GM18519 (cell line): ENCODE data around the gene ROBO1.
"Not testable (repeated sequence)": the region's sequence is repeated elsewhere in the genome, so short reads cannot be mapped to it uniquely, and the experiment has no call there.

Source experiments
- ATAC-seq: cut with Tn5 transposase; IDR thresholded peaks from one replicate; pipeline ENCODE4 v1.9.1; 2021; ENCODE audit warnings: mild to moderate bottlenecking, moderate library complexity; ENCODE audit not compliant: unreplicated experiment, low FRiP score

ROBO1 gene

DNA sequence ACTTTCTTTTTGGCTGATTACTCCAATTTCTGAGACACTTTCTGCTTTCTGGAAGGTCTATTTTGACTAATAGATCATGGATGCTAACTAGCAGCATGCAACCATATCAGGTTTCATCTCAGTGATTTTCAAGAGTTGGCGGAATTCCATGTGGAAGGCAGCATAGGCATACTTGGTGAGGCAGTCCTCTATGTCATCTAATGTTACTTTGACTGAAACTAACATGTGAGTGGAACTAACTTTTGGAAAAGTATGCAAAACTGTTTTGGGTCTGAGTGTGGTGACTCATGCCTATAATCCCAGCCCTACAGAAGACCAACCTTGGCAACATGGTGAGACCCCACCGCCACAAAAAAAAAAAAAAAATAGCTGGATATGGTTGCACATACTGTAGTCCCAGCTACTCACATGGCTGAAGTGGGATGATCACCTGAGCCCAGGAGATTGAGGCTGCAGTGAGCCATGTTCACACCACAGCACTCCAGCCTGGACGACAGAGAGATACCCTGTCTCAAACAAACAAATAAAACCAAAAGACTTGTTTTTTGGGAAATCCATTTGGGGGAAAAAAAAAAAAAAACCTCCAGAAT, 1033.7 kb downstream of the ROBO1 start:
- ATAC-seq, result no peak

DNA sequence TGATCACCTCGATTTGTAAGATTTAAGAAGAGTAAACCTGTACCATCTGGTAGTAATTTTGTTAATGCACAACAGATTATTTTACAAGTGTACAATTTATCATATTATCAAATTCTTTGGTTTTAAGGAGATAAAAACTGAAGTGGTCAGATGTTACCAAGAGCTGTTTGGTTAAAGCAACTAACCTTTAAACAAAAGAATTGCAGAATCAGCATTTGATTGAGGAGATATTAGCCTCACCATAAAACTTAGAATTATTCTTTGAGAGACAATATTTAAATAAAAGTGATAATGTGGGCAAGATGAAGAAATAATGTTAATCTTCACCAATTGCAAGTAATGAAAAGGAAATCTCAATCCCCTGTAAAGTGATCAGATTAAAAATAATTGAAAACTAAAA, 1034.9 kb downstream of the ROBO1 start:
- ATAC-seq, result no peak

DNA sequence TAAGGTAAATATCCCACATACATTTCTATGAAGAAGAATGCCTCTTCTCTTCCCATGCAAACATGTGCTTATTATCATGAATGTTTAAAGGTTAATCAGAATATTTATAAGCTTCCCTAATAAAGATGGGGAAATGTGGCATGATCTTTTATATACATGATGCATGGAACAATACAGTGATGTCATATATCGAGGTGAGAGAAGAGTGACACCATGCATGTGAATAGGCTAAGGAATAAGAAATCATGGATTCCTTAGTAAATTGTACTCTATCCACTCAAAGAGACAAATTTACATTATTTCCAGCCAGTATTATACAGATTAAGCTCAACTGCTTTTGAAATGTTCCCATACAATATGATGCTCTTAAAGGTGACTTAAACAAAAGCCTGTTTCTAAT, 1035.3 kb downstream of the ROBO1 start:
- ATAC-seq, result no peak

DNA sequence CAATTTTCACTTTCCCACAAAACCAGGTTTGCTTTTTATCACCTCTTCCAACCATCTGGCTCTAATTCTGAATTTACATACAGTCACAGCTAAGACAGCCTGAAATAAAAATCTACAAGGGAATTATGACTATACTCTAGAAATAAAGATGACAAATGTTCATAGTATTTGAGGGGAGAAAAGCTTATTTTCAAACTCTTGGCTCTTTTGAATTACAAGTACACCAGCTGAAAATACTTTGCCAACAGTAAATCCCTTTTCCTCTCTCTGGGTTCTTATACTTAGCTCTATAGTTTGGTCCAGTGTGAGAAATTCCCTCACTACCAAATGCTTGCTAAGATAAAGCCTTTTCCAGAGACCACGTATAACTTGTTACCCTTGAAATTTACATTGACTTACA, 1037.9 kb downstream of the ROBO1 start:
- no peak for ATAC-seq

DNA sequence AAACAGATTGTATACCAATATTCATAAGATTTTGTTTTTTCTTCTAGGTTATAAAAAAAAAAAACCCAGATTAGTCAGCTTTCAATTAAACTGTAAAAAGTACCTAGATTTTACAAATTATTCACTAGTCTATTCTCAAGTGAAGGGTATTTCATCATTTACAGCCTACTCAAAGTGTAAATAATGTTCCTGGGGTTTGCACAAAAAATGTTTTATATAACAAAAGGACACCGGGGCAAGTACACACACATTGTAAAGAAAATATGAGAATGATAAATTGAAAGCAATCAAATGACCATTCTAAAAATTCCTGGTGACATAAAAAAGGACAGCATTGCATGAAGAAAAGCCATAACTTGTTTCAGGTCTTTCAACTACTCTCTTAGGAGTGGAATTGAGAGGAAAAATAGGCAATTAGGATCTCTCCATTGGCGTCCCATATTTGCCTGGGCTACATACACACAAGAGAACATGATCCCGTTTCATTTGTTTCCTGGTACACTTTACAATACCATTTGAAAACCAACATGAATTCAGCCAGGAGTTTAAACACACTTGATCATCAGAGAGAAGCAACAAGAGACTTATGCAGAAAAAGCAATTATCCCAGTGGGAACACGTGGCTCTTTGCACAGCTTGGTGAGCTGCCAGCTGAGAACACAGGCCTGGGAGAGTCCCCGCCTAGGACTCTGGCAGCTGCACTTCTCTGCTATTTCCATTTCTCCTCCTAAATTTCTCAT, 1039.2 kb downstream of the ROBO1 start:
- no peak for ATAC-seq

DNA sequence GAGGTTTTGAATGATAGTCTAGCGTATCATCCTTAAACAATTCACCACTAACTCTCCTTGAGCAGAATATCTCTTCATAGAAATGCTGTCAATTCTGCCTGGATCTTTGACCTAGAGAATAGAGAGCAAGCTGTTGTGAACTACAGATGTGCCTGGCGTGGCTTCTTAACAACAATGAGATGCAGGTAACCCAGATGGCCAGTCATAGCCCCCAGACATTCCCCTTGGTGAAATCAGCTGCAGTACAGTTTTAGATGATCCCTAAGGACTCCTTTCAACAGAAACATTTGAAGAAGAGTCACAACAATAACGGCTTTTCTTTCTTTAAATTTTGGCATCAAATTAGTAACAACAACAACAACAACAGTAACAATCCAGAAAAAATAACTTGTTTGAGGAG, 1041.3 kb downstream of the ROBO1 start:
- no peak for ATAC-seq

DNA sequence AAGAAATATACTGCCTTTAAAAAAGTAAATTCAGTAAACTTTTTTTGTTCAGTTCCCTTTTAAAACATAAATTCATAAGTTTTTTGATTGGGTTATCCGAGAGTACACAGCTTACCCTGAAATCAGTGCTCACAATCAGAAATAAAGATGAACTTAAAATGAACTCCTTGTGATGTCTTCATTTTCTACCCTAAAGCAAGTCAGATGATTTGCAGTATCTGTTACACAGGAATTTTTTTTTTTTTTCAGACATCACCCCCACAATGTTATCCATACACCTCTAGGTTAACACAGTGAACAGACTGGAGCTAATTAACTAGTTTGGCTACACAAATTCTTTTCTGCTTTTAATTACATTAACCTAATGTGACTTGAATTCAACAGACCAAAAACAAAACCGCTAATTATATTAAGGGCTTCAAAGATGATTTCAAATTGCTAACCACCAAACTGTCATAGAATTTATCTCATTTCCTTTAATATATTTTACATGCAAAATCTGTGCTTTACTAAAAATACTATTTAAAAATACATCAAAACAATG, 1042.0 kb downstream of the ROBO1 start:
- ATAC-seq, result no peak

DNA sequence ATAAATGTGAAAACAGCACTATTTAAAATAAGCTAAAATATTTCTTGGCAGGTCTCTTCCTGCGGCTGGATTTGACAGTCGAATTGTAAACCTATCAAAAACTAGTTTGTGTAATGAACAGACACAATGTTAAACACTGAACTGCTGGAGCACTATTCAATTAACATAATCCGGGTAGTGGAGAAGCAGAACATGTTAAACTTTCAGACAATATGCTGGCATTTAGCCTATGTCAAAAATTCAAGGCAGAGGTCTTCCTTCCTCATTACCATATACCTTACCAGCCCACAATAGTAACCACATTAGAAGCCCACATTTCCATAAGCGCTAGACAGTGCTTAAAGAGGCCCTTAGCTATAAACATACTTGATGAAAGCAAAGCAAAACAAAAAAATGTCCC, 1042.9 kb downstream of the ROBO1 start:
- ATAC-seq, result no peak

DNA sequence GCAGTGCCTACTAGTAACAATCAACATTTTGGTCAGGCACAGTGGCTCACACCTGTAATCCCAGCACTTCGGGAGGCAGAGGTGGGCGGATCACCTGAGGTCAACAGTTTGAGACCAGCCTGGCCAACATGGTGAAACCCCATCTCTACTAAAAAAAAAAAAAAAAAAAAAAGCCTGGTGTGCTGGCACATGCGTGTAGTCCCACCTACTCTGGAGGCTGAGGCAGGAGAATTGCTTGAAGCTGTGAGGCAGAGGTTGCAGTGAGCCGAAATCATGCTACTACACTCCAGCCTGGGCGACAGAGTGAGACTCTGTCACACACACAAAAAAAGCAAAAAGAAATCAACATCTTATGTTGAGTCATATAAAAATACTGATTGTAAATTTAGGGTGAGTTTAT, 1043.4 kb downstream of the ROBO1 start:
- not testable (repeated sequence) for ATAC-seq

DNA sequence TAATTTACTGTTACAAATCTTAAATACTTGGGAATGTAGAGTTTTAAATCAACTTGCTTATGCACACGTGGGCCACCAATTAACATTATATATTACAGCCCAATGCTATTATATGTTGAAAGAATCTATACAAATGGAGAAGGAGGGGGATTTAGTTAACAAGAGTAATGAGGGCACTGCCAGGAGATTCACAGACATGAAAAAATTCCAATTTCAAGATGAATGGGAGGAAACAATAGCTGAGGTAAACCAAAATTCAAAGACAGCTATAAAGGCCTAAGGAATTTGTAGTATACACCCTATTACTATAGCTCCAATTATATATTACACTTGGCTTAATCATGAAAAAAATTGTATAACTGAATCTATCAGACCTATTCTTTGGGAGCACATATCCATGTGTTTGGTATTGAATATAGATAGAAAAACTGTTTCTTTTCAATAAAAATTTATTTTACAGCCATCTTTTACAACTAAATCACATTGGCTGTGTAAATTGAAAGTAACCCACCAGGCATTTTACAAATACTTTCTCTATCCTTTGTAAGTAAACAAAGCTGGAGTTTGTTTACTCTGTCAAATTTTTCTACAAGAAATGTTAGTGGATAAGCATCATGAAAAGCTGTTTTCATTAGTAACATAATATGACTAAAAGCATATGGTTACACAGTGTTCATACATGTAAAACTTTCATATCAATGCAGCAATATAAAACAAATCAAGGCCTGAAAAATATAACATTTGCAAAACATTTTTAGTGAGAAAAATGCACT, 1045.8 kb downstream of the ROBO1 start:
- ATAC-seq, result no peak

DNA sequence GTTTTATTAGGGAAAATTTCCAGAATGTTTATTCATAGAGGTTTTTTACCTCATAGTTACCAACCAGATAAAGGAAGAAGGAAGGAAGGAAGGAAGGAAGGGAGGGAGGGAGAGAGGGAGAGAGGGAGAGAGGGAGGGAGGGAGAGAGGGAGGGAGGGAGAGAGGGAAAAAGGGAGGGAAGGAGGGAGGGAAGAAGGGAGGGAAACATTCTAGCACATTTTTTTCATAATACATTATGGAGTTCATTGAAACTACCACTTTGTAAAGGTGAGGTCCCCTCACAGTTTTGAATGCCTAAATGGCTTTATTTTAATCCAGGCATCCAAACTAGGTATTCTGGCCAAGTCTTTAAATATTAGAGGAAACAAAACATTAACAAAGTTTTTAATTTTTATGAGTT, 1049.1 kb downstream of the ROBO1 start:
- ATAC-seq, result no peak

DNA sequence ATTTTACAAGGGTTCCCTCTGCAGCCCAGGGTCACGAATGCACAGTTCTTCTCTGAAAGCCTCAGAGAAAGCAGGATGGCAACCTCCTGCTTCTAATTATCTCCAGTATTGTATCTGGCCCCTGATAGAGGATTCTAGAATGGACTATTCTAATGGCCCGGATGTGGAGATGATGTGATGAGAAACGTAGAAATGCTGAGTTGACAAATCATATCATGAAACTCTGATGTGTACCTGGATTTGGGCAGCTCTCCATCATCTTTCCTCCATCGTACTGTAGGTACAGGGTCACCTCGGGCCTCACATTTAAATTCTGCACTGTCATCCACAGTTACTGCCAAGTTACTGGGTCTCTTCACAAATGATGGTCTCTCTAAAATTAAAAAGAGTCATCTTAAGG, 1050.8 kb downstream of the ROBO1 start:
- ATAC-seq, result no peak

DNA sequence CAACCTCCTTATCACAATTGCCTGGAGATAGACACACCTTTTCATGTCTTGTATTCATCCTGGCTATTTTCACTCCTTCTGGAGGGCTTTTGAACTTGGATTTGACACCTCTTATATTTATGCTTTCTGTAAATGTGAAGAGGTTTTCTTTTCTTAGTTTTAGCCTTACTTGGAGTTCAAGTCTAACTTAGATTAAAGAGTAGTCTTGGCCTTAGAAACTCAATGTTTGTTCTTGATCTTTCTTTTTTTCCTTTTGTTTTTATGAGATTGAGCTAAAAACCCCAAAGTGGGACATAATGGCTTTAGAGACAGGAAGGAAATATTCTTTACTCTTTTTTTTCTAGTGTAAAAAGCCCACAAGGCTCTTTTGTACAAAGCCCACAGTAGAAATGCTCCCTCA, 1054.9 kb downstream of the ROBO1 start:
- no peak for ATAC-seq

DNA sequence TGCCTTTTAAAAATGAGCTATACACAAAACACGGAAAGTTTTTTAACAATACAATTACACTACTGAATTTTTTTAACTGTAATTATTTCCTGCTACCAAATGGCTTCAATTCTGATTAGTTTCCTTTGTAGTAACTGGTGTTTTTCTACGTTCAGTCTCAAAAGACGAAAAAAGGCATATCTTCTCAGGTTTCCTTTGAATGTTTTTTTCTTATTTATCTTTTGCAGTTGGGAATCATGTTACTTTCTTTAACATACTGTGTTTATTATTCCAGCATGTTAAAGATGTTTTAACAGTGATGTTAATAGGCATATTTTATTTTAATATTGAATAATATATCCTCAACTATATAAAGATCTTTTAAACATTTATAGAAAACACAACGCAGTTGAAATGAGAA, 1055.5 kb downstream of the ROBO1 start:
- ATAC-seq, result no peak

DNA sequence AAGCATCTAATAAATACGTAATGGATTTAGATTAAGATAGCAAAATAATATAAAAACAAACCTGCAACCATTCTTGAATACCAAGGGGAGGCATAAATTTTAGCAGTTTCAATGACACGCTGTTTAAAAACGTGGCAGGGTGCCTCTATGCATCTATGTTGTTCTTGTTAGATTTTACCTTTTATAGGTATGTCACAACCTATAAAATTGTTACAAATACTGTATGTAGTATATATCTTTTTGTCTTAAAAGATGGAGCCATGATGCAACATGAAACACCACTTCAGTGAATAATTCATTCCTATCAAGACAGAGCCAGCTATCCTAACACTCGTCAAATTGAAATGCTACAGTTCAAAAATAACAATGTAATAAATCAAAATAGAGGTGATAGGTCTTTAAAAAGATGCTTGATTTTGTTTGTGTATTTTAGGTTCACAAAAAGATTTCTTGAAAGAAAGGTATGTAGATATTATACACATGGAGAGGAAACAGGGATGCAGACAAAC, 1059.2 kb downstream of the ROBO1 start:
- no peak for ATAC-seq

DNA sequence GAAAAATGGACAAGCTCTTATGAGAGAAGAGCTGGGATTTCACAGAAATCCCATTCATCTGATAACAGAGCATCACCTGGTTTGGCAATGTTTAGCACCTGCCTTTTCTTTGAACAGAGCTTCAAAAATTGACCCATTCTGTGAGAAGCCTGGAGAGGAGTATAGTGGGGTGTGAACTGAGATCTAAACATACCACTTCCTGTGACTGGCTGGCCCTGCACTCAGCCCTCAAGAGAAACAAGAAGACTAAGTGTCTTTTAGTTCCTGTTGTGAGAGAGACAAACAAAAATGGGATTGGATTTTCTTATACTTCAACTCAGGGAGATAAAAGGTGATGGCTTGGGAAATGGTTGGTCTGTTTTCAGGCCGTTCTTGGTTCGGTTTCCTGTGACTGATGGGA, 1060.2 kb downstream of the ROBO1 start:
- no peak for ATAC-seq

DNA sequence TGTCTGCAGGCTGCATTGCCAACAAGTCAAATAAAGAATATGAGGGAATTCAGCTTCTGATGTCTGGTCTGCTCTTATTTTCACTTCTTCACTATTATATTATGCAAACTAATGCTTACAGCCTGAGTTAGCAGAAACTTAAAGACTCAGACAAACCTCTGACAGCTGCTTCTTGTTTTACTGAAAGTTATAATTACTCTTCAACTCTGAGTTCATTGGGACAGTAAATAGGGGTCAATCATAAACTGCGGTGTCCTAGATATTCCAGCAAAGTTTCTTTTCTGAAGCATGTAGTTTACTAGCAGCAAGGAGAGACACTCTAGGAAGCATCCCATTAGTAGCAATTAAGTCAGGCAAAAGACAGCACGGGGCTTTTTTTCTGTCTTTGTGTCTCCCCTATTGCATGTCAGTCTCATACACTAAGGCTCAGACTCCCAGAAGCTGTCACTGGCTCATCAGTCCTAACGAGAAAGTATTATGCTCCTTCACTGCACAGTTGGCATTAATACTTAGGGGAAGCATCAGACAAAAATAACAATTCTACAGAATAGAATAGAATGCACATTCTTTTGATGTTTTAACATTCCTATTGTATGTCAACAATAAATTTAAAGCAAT, 1060.8 kb downstream of the ROBO1 start:
- ATAC-seq, result no peak

DNA sequence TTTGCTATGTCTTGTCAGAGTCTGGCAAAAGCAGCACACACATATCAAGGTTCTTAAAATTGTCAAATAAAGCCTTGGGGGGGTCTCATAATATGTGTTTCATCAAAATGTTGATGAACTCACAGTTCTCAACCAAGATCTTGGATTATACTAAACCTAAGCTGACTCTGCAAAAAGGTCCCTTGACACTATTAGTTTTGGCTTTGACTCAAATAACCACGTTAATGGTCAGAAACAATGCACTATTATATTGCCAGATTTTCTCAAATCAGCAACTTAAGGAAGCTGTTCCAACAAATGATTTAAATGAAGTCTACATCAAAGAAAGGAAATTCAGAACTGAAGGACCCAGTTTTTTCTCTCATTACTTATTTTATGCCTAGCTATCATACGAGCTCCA, 1063.9 kb downstream of the ROBO1 start:
- no peak for ATAC-seq

DNA sequence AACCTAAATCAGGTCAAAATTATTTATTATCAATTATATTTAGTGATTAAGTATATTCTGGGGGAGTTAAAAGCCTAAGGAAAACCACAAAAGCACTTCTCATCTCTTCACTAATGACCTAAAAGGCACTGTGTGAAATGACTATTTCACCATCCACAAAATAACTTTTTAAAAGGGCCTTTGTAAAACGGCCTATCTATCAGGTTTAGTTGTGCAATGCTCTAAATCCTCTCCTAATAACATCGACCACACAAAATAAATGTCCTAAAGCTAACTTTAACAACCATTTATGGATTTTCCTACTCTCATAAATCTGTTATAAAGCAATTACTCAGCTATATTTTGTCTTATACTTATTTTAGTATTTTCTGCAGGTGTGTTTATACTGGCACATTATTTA, 1066.3 kb downstream of the ROBO1 start:
- no peak for ATAC-seq

DNA sequence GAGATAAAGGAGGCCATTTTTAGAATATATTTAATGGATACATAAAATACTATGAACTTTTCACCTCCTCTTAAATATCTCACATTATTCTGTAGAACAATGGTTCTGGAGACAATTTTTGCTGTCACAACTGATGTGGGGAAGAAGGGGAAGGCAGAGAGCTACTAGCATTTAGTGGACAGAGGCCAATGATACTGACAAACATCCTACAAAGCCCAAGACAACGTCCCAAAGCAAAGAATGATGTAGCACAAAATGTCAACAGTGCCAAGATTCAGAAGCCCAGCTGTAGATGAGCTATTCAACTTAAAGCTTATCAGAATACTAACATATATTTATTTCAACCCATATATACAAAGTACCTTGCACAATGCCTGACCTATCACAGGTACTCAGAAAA, 1069.4 kb downstream of the ROBO1 start:
- ATAC-seq, result no peak

DNA sequence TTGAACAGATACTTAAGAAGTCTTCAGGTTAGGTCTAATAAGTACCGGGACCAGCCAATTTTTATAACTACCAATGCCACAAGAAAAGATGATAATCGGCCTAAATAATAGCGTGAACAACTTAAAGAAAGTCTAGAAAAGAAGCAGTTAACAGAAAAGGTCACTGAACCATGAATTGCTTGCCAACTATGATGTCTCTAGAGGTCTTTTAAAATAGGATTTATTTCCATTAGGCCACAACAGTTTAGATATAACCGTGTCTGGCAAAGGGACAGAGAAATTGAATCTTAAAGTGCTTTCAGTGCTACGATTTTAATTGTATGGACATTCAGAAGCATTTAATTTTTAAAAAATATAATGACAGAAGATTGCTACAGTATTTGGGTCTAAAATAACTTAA, 1070.4 kb downstream of the ROBO1 start:
- ATAC-seq, result no peak
